Activated T-helper 17 cell treated with anti-CD3 and anti-CD28 coated beads, Interleukin-2, amount 50 U/mL, for 72 hours (primary cell): ENCODE measurements around the gene SRD5A1. TPM values are rescaled to one million over a fixed set of nuclear protein-coding genes. Genes with fewer than 3 reads are reported as not detected.

Experiments
- ATAC-seq: fragments of 150-1000 bp; cut with Tn5 transposase; replicated peaks from 2 replicates; pipeline ENCODE4 v1.10.0; 2021; ENCODE audit warnings: mild to moderate bottlenecking, moderate library complexity
- H3K27ac Mint-ChIP-seq: one replicate; pipeline ENCODE4 v1.8.0; 2022; ENCODE audit warnings: mixed read lengths
- H3K27me3 Mint-ChIP-seq: one replicate; pipeline ENCODE4 v1.8.0; 2022; ENCODE audit warnings: mixed read lengths
- H3K36me3 Mint-ChIP-seq: one replicate; pipeline ENCODE4 v1.8.0; 2022; ENCODE audit warnings: low read depth, mild to moderate bottlenecking, mixed read lengths
- H3K4me1 Mint-ChIP-seq: one replicate; pipeline ENCODE4 v1.8.0; 2022; ENCODE audit warnings: mixed read lengths
- H3K4me3 Mint-ChIP-seq: one replicate; pipeline ENCODE4 v1.8.0; 2022; ENCODE audit warnings: mild to moderate bottlenecking, mixed read lengths
- H3K9me3 Mint-ChIP-seq: one replicate; pipeline ENCODE4 v1.8.0; 2022; ENCODE audit warnings: mixed read lengths
- total RNA-seq, 2 donors: library from RNA; stranded (reverse); gene quantifications; one replicate each; pipeline ENCODE4 v1.2.3, GENCODE V29; 2022

SRD5A1 gene
- total RNA-seq, 2 donors from 2014 or later = 8.3 to 10.0 TPM

- Mint-ChIP-seq H3K27me3 (no peaks in the 10 kb centered on the region), H3K4me1 (peaks cover 69% of the 10 kb centered on the region), H3K27ac (peak overlapping the region; percentile 49), H3K9me3 (no peaks in the 10 kb centered on the region), H3K4me3 (peak overlapping the region; percentile 68), H3K36me3 (peaks cover 70% of the 10 kb centered on the region)
- peak; percentile 21 for ATAC-seq
Measured at GRCh38 chr5:6722015-6722414, 88.8 kb downstream of the SRD5A1 start.

- no peak overlapping the region for H3K4me3 Mint-ChIP-seq
- no peaks in the 10 kb centered on the region for H3K9me3 Mint-ChIP-seq
- no peak for ATAC-seq
- H3K27me3 Mint-ChIP-seq = no peaks in the 10 kb centered on the region
- peaks cover 63% of the 10 kb centered on the region for H3K36me3 Mint-ChIP-seq
- peak overlapping the region; percentile 14 for H3K27ac Mint-ChIP-seq
- H3K4me1 Mint-ChIP-seq = peaks cover 69% of the 10 kb centered on the region
Measured at GRCh38 chr5:6723122-6723815, 90.0 kb downstream of the SRD5A1 start.

GRCh38 chr5:6723816-6724300 is 90.6 kb downstream of the SRD5A1 start:
- no peaks in the 10 kb centered on the region for H3K9me3 Mint-ChIP-seq
- H3K4me1 Mint-ChIP-seq = peaks cover 64% of the 10 kb centered on the region
- peak overlapping the region; percentile 14 for H3K27ac Mint-ChIP-seq
- peaks cover 57% of the 10 kb centered on the region for H3K36me3 Mint-ChIP-seq
- ATAC-seq = no peak
- H3K27me3 Mint-ChIP-seq = no peaks in the 10 kb centered on the region
- H3K4me3 Mint-ChIP-seq = peak overlapping the region; percentile 1

Other genes with a start within 250 kb of the SRD5A1 start
- not detected for gene UBE2QL1, start 184.6 kb upstream of the SRD5A1 start, total RNA-seq
- gene NSUN2, start 396 bp upstream of the SRD5A1 start, total RNA-seq = 100 to 1,000 TPM in 1 of 2 donors, 10 to 100 TPM in 1; 61.2 to 128 TPM
- 10 to 100 TPM; 39.0 to 52.4 TPM for gene TENT4A, start 80.0 kb downstream of the SRD5A1 start, total RNA-seq